ENCODE data around the gene SERPINA12.
"Not testable (repeated sequence)": the region's sequence is repeated elsewhere in the genome, so short reads cannot be mapped to it uniquely, and the experiment has no call there.

Gene SERPINA12

GRCh38 chr14:94536836-94537235, 27.6 kb upstream of the SERPINA12 start:
- DNase-seq (ENCODE audit: low read depth, low spot score): no peak

GRCh38 chr14:94535506-94535905, 26.2 kb upstream of the SERPINA12 start:
- DNase-seq (ENCODE audit: low read depth, low spot score): no peak

- DNase-seq (ENCODE audit: low read depth, low spot score): no peak
These were observed 23.2 kb upstream of the SERPINA12 start for GRCh38 chr14:94532447-94532846.

DNA sequence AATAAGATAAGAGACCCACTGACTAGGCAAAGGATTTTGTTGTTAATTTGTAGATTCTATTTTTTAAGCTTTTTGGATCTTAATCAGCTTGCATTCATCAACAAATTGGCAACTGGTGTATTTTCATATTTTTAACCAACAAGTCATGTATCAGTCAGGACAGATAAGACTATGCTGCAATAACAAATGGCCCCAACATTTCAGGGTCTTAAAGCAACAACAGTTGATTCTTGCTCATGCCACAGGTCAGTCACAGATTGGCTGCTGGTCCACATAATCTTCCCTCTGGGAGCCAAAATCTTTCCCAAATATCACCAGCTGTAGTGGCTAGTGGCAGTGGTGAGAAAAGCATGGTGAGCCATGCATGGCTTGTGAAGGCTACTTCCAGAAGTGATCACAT, 21.9 kb upstream of the SERPINA12 start:
- no peak for DNase-seq (ENCODE audit: low read depth, low spot score)

DNA sequence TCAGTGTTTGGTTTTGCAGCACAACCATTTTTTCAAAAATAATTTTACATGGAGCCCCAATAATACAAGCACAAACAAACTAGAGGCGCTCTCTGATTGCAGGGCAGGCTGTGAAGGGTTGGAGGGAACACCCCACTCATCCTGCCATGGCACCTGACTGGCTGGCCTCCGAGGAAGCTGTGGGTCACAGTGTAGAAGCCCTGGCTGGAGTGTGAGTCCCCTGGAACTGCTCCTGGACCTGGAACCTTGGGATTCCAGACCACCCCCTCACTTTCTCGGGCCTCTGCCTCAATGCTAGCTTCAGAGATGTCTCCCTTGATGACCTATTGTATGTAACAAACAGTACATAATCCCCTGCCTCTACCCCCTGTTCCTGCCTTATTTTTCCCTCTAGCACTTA, 14.8 kb upstream of the SERPINA12 start:
- no peak for DNase-seq (ENCODE audit: low read depth, low spot score)

- DNase-seq (ENCODE audit: low read depth, low spot score): no peak
These were observed 14.0 kb upstream of the SERPINA12 start for GRCh38 chr14:94523265-94523664.

GRCh38 chr14:94522115-94522724, 13.0 kb upstream of the SERPINA12 start:
- no peak for DNase-seq (ENCODE audit: low read depth, low spot score)

DNA sequence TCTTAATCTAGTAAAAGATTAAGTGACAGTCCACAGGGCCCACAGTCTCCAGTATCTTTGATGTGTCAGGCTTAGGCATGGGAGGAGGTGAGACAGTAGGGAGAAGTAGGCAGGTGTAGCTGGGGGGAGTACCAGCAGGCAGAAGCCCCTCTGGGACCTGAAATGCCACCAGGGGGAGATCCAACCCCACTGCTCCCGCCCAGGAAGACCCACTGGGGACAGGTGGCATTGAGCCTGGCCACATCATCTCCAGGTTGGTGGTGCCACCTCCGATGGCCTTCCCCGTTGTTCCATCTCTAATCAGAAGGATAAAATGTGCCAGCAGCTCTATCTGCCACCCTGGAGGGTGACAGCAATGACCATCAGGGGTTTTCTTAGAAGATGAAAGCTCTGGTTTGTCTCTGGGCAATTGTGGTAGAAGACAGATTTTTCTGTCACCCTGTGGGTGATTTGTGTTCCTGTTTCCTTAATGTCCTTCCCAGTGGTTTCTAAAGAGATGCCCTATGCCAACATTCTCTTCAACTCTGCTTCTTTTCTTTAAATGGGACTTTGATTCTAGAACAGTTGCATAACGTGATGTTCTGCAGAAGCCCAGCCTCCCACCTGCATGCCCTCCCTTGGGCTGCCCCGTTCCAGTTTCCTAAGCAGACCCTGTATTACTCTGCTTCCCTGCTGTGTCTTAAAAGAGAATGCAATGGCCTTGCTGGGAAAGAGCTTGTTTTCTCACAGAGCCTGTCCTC, 12.3 kb upstream of the SERPINA12 start:
- no peak for DNase-seq (ENCODE audit: low read depth, low spot score)

DNA sequence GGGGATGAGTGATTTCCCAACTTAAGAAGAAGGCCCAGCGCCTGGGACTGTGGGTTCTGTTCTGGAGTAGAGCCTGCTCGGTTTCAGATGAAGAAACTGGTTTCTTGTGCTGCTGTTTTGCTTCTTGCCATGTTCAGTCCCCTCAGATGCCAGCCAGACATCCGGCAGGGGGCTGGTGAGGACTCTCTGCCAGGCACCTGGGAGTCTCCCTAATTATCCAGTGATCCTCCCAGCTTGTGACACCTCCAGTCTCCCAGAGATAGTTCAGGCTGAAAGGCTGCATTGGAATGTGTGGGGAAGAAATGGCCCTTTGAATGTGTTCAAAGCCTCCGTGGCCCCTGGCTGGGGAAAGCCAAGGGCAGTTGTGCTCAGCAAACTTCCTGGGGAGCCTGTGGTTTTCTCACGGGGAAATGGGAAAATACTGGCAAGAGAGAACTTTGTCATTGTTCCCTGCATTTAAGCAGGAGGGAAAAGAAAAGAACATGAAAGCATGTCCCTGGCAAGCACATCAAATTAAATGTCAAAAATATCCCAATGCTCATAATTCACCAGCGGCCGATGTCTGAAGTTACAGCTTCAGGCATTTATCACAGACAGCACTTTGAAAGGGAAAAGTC, 8.5 kb upstream of the SERPINA12 start:
- DNase-seq (ENCODE audit: low read depth, low spot score): no peak

DNA sequence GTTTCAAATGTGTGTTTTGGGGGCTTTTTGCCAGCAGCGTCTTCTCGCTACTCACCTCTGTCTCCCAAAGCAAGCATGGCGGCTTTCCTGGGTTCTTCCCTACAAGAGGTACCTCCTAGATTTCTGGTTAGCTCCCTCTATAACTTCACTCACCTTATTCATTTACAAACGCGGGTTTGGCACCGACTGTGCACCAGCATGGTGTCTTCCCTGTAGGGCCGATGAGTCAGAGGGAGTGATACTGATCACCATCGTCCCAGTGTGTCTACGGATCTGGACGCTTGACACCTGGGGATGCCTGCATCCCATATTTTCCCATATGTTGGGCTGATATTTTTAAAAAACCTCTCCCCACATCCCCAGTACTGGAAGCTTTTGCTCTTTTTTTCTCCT, 8.0 kb upstream of the SERPINA12 start:
- DNase-seq (ENCODE audit: low read depth, low spot score): no peak

DNA sequence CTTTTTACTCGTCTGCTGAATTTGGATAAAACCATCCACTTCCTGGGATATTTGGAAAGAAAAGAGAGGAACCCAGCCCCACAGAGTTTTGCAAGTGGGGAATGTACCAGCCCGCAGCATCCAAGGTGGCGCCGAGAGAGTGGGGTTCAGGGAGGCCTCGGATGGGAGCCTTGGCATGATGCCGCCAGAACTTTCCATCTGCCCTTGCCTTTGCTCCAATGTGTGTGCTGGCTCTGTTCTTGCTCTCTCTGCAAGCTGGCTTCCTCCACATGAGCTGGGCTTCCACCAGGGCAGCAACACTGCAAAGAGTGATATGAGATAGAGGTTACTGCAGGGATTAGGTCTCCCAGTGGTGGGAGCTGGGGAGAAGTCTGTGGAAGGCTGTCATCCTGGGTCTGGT, 6.6 kb upstream of the SERPINA12 start:
- no peak for DNase-seq (ENCODE audit: low read depth, low spot score)

GRCh38 chr14:94515426-94515825, 6.2 kb upstream of the SERPINA12 start:
- no peak for DNase-seq (ENCODE audit: low read depth, low spot score)

DNA sequence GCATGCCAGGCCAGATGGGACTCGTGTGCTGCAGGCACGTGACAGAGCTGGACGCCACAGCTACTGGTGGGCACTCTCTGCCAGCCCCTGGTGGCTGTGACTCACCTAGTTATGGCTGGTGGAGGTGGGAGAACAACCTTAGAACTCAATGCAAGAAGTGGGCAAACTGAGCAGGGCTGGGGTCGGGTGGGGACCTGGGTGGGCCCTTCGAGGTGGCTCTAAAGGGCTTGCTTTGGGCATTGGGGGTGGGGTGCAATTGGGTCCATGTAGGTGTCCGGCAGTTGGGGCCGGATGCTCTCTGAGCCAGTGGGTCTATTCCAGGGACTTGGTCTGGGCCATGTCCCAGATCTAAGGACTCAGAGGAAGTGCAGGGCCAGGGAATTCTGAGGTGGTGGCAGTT, 5.1 kb upstream of the SERPINA12 start:
- no peak for DNase-seq (ENCODE audit: low read depth, low spot score)

- DNase-seq (ENCODE audit: low read depth, low spot score): not testable (repeated sequence)
These were observed 1.2 kb upstream of the SERPINA12 start for GRCh38 chr14:94510481-94510880.

- no peak for DNase-seq (ENCODE audit: low read depth, low spot score)
These were observed 3.6 kb downstream of the SERPINA12 start for GRCh38 chr14:94505641-94506040.

DNA sequence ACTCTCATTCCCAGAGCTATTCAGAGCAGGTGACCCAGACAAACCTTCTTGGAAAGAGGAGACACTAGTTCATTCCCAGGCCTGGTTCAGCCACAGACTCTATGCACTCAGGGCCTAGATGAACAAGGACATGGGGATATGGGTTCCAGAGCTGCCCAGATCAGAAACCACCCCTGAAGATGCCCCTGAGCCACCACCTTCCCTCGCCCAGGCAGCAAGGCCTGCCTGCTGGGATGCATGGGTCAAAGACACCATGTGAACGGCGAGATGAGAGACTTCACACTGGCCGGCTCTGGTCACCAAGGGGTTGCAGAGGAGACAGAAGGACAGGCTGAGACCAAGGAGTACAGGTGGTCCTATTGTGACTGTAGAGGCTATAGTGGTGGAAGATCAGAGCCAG, 4.1 kb downstream of the SERPINA12 start:
- no peak for DNase-seq (ENCODE audit: low read depth, low spot score)

DNA sequence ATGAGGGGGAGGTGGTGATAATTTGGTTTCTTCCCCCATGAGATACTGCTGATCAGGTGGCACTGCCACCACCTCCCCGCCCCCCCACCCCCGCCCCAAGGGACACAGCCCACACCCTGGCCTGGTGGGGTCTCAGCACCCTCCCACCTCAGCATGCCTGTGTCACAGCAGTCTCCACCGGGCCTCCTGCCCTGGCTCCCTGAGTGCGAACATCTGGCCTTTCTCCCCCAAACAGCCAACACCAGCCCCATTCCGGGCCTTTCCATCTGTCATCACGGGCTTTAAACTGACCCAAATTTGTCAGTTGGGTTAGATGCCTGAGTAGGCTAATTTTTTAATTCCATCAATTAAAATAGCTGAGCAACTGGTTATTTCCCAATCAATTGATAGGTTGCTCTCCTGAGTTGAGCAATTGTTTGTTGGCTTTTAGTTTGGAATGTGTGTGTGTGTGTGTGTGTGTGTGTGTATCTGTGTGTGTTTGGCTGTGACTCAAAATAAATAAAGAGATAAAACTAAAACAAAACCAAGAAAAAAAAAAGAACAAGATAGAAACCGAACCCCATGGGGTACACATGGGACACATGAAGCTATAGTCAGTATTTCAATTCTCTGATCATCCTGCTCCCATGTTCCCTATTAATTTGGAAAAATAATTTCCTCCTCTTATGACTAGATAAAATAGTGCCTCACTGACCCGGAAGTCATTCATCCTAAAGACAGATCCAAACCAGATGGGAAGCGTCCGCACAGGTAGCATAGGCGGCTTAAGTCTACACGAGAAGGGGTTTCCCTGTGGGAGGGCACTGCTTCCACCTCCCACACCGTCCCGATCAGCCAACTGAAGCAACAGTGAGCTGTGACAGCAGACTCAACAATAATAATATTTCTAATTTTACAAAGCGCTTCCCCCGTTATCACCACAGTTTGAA, 7.4 kb downstream of the SERPINA12 start:
- DNase-seq (ENCODE audit: low read depth, low spot score): no peak

GRCh38 chr14:94500264-94500663, 9.0 kb downstream of the SERPINA12 start:
- DNase-seq (ENCODE audit: low read depth, low spot score): no peak

DNA sequence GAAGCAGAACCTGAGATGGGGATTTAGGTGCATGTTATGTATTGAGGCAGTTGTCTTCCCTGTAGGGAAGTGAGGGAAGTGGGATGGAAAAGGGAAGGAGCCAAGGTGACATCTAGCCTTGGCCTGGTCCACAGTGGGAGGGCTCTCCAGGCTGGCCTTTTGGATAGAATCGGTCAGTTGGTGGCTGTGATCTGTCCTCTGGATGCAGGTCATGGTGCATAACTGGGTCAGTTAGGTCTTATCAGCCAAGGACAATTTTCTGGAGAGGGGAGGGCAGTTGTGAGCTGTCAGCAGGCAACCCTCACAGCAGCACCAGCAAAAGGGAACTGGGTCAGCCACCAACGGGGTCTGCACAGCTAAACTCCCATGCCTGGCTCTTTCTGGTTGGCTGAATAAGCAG, 9.6 kb downstream of the SERPINA12 start:
- DNase-seq (ENCODE audit: low read depth, low spot score): no peak

GRCh38 chr14:94498215-94498614, 11.1 kb downstream of the SERPINA12 start:
- DNase-seq (ENCODE audit: low read depth, low spot score): no peak

GRCh38 chr14:94494085-94494484, 15.2 kb downstream of the SERPINA12 start:
- no peak for DNase-seq (ENCODE audit: low read depth, low spot score)

- no peak for DNase-seq (ENCODE audit: low read depth, low spot score)
These were observed 17.8 kb downstream of the SERPINA12 start for GRCh38 chr14:94491511-94491910.

All from iPS DF 19.7 (cell line).